ENCODE data around the gene KIAA1958. TPM values are rescaled to one million over a fixed set of nuclear protein-coding genes. Genes with fewer than 3 reads are reported as not detected.
A peak's percentile ranks its signal among the peaks of the same experiment; 100 is the strongest.

KIAA1958 gene
- total RNA-seq, 1 donor from 2014 or later: 4.4 TPM

GRCh38 chr9:112599732-112600131 lies 113.1 kb downstream of the KIAA1958 start:
- Mint-ChIP-seq H3K4me1 (ENCODE audit: low read depth) (peaks cover 16% of the 10 kb centered on the region), H3K9me3 (ENCODE audit: low read depth) (no peaks in the 10 kb centered on the region), H3K27me3 (ENCODE audit: low read depth) (no peaks in the 10 kb centered on the region), H3K4me3 (ENCODE audit: unreplicated experiment) (no peak overlapping the region), H3K27ac (ENCODE audit: unreplicated experiment) (no peak overlapping the region), H3K36me3 (ENCODE audit: low read depth) (no peaks in the 10 kb centered on the region)
- TF ChIP-seq CTCF (IDR thresholded peaks at IDR 0.05): no peak
- DNase-seq (ENCODE audit: low spot score): no peak

GRCh38 chr9:112601636-112602035 lies 115.0 kb downstream of the KIAA1958 start:
- no peaks in the 10 kb centered on the region for H3K27me3 Mint-ChIP-seq (ENCODE audit: low read depth)
- H3K4me3 Mint-ChIP-seq (ENCODE audit: unreplicated experiment): no peak overlapping the region
- peaks cover 16% of the 10 kb centered on the region for H3K4me1 Mint-ChIP-seq (ENCODE audit: low read depth)
- no peaks in the 10 kb centered on the region for H3K36me3 Mint-ChIP-seq (ENCODE audit: low read depth)
- no peak for TF ChIP-seq CTCF (IDR thresholded peaks at IDR 0.05)
- H3K9me3 Mint-ChIP-seq (ENCODE audit: low read depth): no peaks in the 10 kb centered on the region
- no peak for DNase-seq (ENCODE audit: low spot score)
- peak overlapping the region; percentile 56 for H3K27ac Mint-ChIP-seq (ENCODE audit: unreplicated experiment)

GRCh38 chr9:112604790-112605189 lies 118.2 kb downstream of the KIAA1958 start:
- Mint-ChIP-seq H3K4me1 (ENCODE audit: low read depth) (peaks cover 16% of the 10 kb centered on the region), H3K9me3 (ENCODE audit: low read depth) (no peaks in the 10 kb centered on the region), H3K36me3 (ENCODE audit: low read depth) (no peaks in the 10 kb centered on the region), H3K4me3 (ENCODE audit: unreplicated experiment) (no peak overlapping the region), H3K27me3 (ENCODE audit: low read depth) (no peaks in the 10 kb centered on the region), H3K27ac (ENCODE audit: unreplicated experiment) (no peak overlapping the region)
- no peak for TF ChIP-seq CTCF (IDR thresholded peaks at IDR 0.05)
- DNase-seq (ENCODE audit: low spot score): no peak

GRCh38 chr9:112605518-112605917 lies 118.9 kb downstream of the KIAA1958 start:
- no peak for DNase-seq (ENCODE audit: low spot score)
- Mint-ChIP-seq H3K36me3 (ENCODE audit: low read depth) (no peaks in the 10 kb centered on the region), H3K9me3 (ENCODE audit: low read depth) (no peaks in the 10 kb centered on the region), H3K4me1 (ENCODE audit: low read depth) (peaks cover 14% of the 10 kb centered on the region), H3K27me3 (ENCODE audit: low read depth) (no peaks in the 10 kb centered on the region), H3K4me3 (ENCODE audit: unreplicated experiment) (no peak overlapping the region), H3K27ac (ENCODE audit: unreplicated experiment) (no peak overlapping the region)
- no peak for TF ChIP-seq CTCF (IDR thresholded peaks at IDR 0.05)

GRCh38 chr9:112605963-112606699 lies 119.5 kb downstream of the KIAA1958 start:
- no peaks in the 10 kb centered on the region for H3K27me3 Mint-ChIP-seq (ENCODE audit: low read depth)
- no peak overlapping the region for H3K27ac Mint-ChIP-seq (ENCODE audit: unreplicated experiment)
- no peak for TF ChIP-seq CTCF (IDR thresholded peaks at IDR 0.05)
- peaks cover 8% of the 10 kb centered on the region for H3K4me1 Mint-ChIP-seq (ENCODE audit: low read depth)
- no peak for DNase-seq (ENCODE audit: low spot score)
- H3K4me3 Mint-ChIP-seq (ENCODE audit: unreplicated experiment): no peak overlapping the region
- H3K9me3 Mint-ChIP-seq (ENCODE audit: low read depth): no peaks in the 10 kb centered on the region
- H3K36me3 Mint-ChIP-seq (ENCODE audit: low read depth): no peaks in the 10 kb centered on the region
